Panc1 (cell line): ENCODE data around the gene TMX4. TPM values are rescaled to one million over a fixed set of nuclear protein-coding genes. Genes with fewer than 3 reads are reported as not detected.

Source experiments
- ATAC-seq: fragments of 200-7000 bp; cut with Tn5 transposase; 2 replicates; pipeline ENCODE4 v1.9.1; 2020; ENCODE audit warnings: mild to moderate bottlenecking, moderate library complexity
- BruUV-seq: library from RNA; stranded (reverse); fragments of 400-500 nt; replicated peaks from 2 replicates; lab custom pipeline; 2021; lab: Mats Ljungman, UMichigan
- CTCF ChIA-PET: fragments of 300-600 bp; sonication (Branson Sonifier 250); formaldehyde crosslinking; loops from one replicate; lab custom pipeline; 2022; ENCODE audit warnings: antibody characterized with exemption; lab: Charles Lee
- POLR2A ChIA-PET: fragments of 300-600 bp; sonication (Branson Sonifier 250); formaldehyde crosslinking; loops from one replicate; lab custom pipeline; 2022; ENCODE audit warnings: antibody characterized with exemption; lab: Charles Lee
- DNase-seq: peaks from one replicate; pipeline ENCODE4 v3.0.0-alpha.2; 2010; ENCODE audit warnings: low read depth, low spot score
- H3K27ac ChIP-seq: 2 replicates; pipeline ENCODE4 v1.5.1; 2011; ENCODE audit warnings: mild to moderate bottlenecking, low read length, inconsistent platforms
- H3K27me3 ChIP-seq: fragments of 200-500 bp; sonication (Bioruptor generic); 2 replicates; pipeline ENCODE4 v1.6.0; 2014; ENCODE audit warnings: low read length, inconsistent platforms; ENCODE audit not compliant: control insufficient read depth, insufficient read depth
- H3K36me3 ChIP-seq: fragments of 200-500 bp; sonication (Bioruptor generic); 2 replicates; pipeline ENCODE4 v1.5.1; 2014; ENCODE audit warnings: inconsistent platforms, mild to moderate bottlenecking, low read length, moderate library complexity; ENCODE audit not compliant: control insufficient read depth, insufficient read depth
- H3K4me1 ChIP-seq: 2 replicates; pipeline ENCODE4 v1.5.1; 2011; ENCODE audit warnings: inconsistent platforms, mild to moderate bottlenecking, low read length, moderate library complexity; ENCODE audit not compliant: control insufficient read depth, insufficient read depth
- H3K4me3 ChIP-seq, 2 experiments: 2 replicates each; pipeline ENCODE4 v1.5.1; 2011 to 2012; ENCODE audit warnings: low read depth in 2 of 2, low read length in 2 of 2, mild to moderate bottlenecking in 2 of 2, inconsistent platforms in 1 of 2, moderate library complexity in 1 of 2
- H3K9me3 ChIP-seq: fragments of 200-500 bp; sonication (Bioruptor generic); 2 replicates; pipeline ENCODE4 v1.5.1; 2014; ENCODE audit warnings: low read depth, mild to moderate bottlenecking, inconsistent platforms, low read length, moderate library complexity; ENCODE audit not compliant: control insufficient read depth, insufficient read depth
- POLR2AphosphoS5 ChIP-seq: IDR thresholded peaks from 2 replicates; pipeline ENCODE4 v1.6.1; 2012; ENCODE audit warnings: mild to moderate bottlenecking, low read depth, low read length, moderate library complexity
- SIN3A ChIP-seq: IDR thresholded peaks from 2 replicates; pipeline ENCODE4 v1.6.1; 2012; ENCODE audit warnings: low read depth, mild to moderate bottlenecking, low read length, moderate library complexity, borderline replicate concordance; ENCODE audit not compliant: insufficient read depth
- TCF7L2 ChIP-seq: IDR thresholded peaks from 2 replicates; pipeline ENCODE4 v1.6.1; 2011; ENCODE audit warnings: mild to moderate bottlenecking, low read depth, low read length, inconsistent platforms
- in situ Hi-C: cut with HindIII; loops from 2 replicates; pipeline ENCODE4 v1.10.0; 2016; ENCODE audit warnings: low sequenced_read_pairs, low pct_unique_long_range_greater_than_20kb
- intact Hi-C: fragments of 100-400 bp; cut with micrococcal nuclease; formaldehyde crosslinking; loops from one replicate; pipeline ENCODE4 v1.10.0; 2022; ENCODE audit not compliant: unreplicated experiment
- total RNA-seq: library from RNA; stranded (reverse); gene quantifications from one replicate; pipeline ENCODE4 v1.2.1, GENCODE V29; 2021; ENCODE audit not compliant: unreplicated experiment
- TF ChIP-seq, protein P1 (sequence below): fragments of 450-650 bp; IDR thresholded peaks from 2 replicates; pipeline ENCODE4 v1.5.1; 2017; ENCODE audit warnings: mild to moderate bottlenecking
- TF ChIP-seq, protein P2 (sequence below), 2 experiments: IDR thresholded peaks; 2 replicates each; pipeline ENCODE4 v1.6.1; 2011 to 2012; ENCODE audit warnings: low read depth in 2 of 2, control low read depth in 1 of 2, low read length in 1 of 2, mild to moderate bottlenecking in 1 of 2, moderate library complexity in 1 of 2; ENCODE audit not compliant: insufficient read depth in 1 of 2

The TMX4 gene
- total RNA-seq, 1 experiment from 2014 or later, result 34.6 TPM

DNA sequence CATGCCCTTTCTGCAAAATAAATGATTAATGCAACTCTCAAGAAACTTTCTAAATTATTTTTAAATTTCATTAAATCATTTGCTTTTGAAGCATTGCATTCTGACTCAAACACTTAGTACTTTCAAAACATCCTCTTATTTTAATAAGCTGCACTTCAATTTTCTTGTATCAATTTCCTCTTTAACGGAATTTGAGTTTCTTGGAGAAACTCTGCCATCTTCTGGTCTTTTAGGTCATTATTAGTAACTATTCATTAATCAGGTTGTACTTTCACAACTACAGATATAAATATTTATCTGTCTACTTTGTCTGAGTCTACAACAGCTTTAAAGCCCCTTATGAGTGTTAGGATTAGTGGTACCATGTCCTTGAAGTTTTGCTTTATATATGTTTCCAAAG lies 30.2 kb downstream of the TMX4 start:
- POLR2A ChIA-PET, result no interaction called here
- CTCF ChIA-PET, result interaction anchor here (0.7 kb wide), 1 partner anchor 767 kb away, joined by 4 read pairs; no protein-coding TSS in a partner anchor
- in situ Hi-C loops, result no loop called here
- Histone ChIP-seq H3K4me3 (no peak overlapping the region), H3K9me3 (no peaks in the 10 kb centered on the region; the same call in 1 of the 2 replicates), H3K4me1 (no peaks in the 10 kb centered on the region), H3K36me3 (no peaks in the 10 kb centered on the region), H3K27me3 (no peaks in the 10 kb centered on the region), H3K27ac (no peak overlapping the region)
- TF ChIP-seq, protein P1, sequence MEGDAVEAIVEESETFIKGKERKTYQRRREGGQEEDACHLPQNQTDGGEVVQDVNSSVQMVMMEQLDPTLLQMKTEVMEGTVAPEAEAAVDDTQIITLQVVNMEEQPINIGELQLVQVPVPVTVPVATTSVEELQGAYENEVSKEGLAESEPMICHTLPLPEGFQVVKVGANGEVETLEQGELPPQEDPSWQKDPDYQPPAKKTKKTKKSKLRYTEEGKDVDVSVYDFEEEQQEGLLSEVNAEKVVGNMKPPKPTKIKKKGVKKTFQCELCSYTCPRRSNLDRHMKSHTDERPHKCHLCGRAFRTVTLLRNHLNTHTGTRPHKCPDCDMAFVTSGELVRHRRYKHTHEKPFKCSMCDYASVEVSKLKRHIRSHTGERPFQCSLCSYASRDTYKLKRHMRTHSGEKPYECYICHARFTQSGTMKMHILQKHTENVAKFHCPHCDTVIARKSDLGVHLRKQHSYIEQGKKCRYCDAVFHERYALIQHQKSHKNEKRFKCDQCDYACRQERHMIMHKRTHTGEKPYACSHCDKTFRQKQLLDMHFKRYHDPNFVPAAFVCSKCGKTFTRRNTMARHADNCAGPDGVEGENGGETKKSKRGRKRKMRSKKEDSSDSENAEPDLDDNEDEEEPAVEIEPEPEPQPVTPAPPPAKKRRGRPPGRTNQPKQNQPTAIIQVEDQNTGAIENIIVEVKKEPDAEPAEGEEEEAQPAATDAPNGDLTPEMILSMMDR, result peak; percentile 5; the same call in 1 of the 2 replicates
- no peak for TF ChIP-seq TCF7L2
- ATAC-seq (no peak), DNase-seq (no peak)
- BruUV-seq, result no TSS peak
- intact Hi-C loops, result no loop called here

DNA sequence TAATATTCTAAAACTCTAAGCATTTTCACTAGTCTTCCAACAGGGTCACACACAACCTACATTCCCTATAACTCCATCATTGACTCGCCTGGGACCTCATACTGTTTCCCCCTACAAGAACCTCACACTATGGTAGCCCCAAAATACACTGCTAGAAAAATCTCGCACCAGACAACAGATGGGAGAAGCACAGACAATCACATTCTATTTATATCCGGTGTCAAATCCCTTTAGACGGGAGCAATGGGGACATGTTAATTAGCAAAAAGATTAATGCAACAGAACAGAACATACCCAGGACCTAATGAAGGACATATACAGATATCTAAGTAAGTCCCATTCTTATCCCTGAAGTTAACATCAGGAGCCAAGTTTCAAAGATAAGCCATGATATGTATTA lies 33.6 kb downstream of the TMX4 start:
- H3K9me3 ChIP-seq, result no peaks in the 10 kb centered on the region
- intact Hi-C loops, result no loop called here
- H3K36me3 ChIP-seq, result no peaks in the 10 kb centered on the region
- DNase-seq, result no peak
- H3K27me3 ChIP-seq, result no peaks in the 10 kb centered on the region
- H3K27ac ChIP-seq, result no peak overlapping the region
- H3K4me1 ChIP-seq, result no peaks in the 10 kb centered on the region
- ChIA-PET CTCF (no interaction called here), POLR2A (no interaction called here)
- no peak overlapping the region for H3K4me3 ChIP-seq
- TF ChIP-seq, protein P1, result no peak
- TF ChIP-seq TCF7L2, result no peak
- TF ChIP-seq, protein P2, sequence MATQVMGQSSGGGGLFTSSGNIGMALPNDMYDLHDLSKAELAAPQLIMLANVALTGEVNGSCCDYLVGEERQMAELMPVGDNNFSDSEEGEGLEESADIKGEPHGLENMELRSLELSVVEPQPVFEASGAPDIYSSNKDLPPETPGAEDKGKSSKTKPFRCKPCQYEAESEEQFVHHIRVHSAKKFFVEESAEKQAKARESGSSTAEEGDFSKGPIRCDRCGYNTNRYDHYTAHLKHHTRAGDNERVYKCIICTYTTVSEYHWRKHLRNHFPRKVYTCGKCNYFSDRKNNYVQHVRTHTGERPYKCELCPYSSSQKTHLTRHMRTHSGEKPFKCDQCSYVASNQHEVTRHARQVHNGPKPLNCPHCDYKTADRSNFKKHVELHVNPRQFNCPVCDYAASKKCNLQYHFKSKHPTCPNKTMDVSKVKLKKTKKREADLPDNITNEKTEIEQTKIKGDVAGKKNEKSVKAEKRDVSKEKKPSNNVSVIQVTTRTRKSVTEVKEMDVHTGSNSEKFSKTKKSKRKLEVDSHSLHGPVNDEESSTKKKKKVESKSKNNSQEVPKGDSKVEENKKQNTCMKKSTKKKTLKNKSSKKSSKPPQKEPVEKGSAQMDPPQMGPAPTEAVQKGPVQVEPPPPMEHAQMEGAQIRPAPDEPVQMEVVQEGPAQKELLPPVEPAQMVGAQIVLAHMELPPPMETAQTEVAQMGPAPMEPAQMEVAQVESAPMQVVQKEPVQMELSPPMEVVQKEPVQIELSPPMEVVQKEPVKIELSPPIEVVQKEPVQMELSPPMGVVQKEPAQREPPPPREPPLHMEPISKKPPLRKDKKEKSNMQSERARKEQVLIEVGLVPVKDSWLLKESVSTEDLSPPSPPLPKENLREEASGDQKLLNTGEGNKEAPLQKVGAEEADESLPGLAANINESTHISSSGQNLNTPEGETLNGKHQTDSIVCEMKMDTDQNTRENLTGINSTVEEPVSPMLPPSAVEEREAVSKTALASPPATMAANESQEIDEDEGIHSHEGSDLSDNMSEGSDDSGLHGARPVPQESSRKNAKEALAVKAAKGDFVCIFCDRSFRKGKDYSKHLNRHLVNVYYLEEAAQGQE (IDR thresholded peaks at IDR 0.05; ENCODE audit: insufficient read depth in 1 of 2, low read depth in 2 of 2, low read length in 1 of 2), result no peak
- TF ChIP-seq POLR2AphosphoS5, result no peak
- no peak for TF ChIP-seq SIN3A
- BruUV-seq, result no TSS peak
- in situ Hi-C loops, result no loop called here
- ATAC-seq, result no peak
